Fibroblast of mammary gland (primary cell): ENCODE results near the gene EPS8.
A peak's percentile ranks its signal among the peaks of the same experiment; 100 is the strongest.

Experiments used
- DNase-seq: peaks from one replicate; pipeline ENCODE4 v3.0.0-alpha.2; 2010; ENCODE audit warnings: low read depth
- H3K4me3 ChIP-seq: 2 replicates; pipeline ENCODE4 v1.5.1; 2011; ENCODE audit warnings: low read depth, mild to moderate bottlenecking, low read length, moderate library complexity; ENCODE audit not compliant: control insufficient read depth
- CTCF ChIP-seq: conservative IDR thresholded peaks from 2 replicates; pipeline ENCODE4 v1.5.1; 2011; ENCODE audit warnings: low read depth, low read length, inconsistent platforms; ENCODE audit not compliant: control insufficient read depth, insufficient read depth

The EPS8 gene

GRCh38 chr12:15679151-15679550 lies 110.0 kb downstream of the EPS8 start:
- peak; percentile 73 for DNase-seq
- H3K4me3 ChIP-seq, result no peak overlapping the region
- no peak for TF ChIP-seq CTCF

- H3K4me3 ChIP-seq, result no peak overlapping the region
- no peak for DNase-seq
- TF ChIP-seq CTCF, result no peak
Observed at GRCh38 chr12:15677726-15678201, 111.4 kb downstream of the EPS8 start.

- no peak overlapping the region for H3K4me3 ChIP-seq
- DNase-seq, result no peak
- TF ChIP-seq CTCF, result no peak
Observed at GRCh38 chr12:15677228-15677627, 112.0 kb downstream of the EPS8 start.

- TF ChIP-seq CTCF, result no peak
- no peak for DNase-seq
Observed at GRCh38 chr12:15672671-15673270, 116.4 kb downstream of the EPS8 start.

GRCh38 chr12:15670756-15671155 lies 118.4 kb downstream of the EPS8 start:
- DNase-seq, result no peak
- no peak for TF ChIP-seq CTCF
- H3K4me3 ChIP-seq, result no peak overlapping the region

More at GRCh38 chr12:15672671-15673270, 116.4 kb downstream of the EPS8 start:
- H3K4me3 ChIP-seq, result no peak overlapping the region

- DNase-seq, result peak; percentile 58
- no peak overlapping the region for H3K4me3 ChIP-seq
- TF ChIP-seq CTCF, result no peak
Observed at GRCh38 chr12:15669256-15669948, 119.8 kb downstream of the EPS8 start.
